Measurements from ENCODE around the gene PHKG2.

DNA sequence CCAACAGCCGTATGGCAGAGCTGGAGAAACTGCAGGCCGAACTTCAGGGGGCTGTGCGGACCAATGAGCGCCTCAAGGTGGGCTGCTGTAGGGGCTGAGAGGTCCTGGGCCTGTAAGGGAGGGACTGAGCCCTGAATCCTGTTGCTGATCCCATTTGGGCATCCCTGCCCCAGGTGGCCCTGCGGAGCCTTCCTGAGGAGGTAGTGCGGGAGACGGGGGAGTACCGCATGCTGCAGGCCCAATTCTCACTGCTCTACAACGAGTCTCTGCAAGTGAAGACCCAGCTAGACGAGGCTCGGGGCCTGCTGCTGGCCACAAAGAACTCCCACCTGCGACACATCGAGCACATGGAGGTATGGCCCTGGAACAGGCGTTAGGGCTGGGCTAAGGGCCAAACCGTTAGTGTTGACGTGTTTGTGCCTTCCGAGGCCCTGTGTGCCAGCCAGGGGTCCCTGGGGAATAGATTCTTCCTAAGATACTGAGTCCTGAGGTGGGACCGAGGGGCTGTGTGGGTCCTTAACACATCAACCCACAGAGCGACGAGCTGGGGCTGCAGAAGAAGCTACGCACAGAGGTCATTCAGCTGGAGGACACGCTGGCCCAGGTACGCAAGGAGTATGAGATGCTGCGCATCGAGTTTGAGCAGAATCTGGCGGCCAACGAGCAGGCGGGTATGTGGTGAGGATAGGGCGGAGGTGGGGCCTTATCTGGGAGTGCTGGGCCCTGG, 18.1 kb downstream of the PHKG2 start:
- TF ChIP-seq, protein P1, sequence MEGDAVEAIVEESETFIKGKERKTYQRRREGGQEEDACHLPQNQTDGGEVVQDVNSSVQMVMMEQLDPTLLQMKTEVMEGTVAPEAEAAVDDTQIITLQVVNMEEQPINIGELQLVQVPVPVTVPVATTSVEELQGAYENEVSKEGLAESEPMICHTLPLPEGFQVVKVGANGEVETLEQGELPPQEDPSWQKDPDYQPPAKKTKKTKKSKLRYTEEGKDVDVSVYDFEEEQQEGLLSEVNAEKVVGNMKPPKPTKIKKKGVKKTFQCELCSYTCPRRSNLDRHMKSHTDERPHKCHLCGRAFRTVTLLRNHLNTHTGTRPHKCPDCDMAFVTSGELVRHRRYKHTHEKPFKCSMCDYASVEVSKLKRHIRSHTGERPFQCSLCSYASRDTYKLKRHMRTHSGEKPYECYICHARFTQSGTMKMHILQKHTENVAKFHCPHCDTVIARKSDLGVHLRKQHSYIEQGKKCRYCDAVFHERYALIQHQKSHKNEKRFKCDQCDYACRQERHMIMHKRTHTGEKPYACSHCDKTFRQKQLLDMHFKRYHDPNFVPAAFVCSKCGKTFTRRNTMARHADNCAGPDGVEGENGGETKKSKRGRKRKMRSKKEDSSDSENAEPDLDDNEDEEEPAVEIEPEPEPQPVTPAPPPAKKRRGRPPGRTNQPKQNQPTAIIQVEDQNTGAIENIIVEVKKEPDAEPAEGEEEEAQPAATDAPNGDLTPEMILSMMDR (IDR thresholded peaks at IDR 0.05; ENCODE audit: low read depth, low read length): no peak
- TF ChIP-seq EZH2phosphoT487 (IDR thresholded peaks at IDR 0.05; ENCODE audit: low read depth): no peak
